Skeletal muscle tissue (tissue), 4 donors: ENCODE measurements around the gene XNDC1N. TPM values are rescaled to one million over a fixed set of nuclear protein-coding genes. Genes with fewer than 3 reads are reported as not detected.
"Not testable (repeated sequence)": the region's sequence is repeated elsewhere in the genome, so short reads cannot be mapped to it uniquely, and the experiment has no call there.

Experiments
- H3K27ac ChIP-seq: one replicate; pipeline ENCODE4 v1.7.0; 2013; ENCODE audit warnings: mild to moderate bottlenecking, low read depth, low read length, inconsistent platforms
- H3K27me3 ChIP-seq, 3 donors: one replicate each; pipeline ENCODE4 v1.7.0; 2013; ENCODE audit warnings: low read length in 3 of 3; ENCODE audit not compliant: control insufficient read depth in 3 of 3, insufficient read depth in 3 of 3
- H3K36me3 ChIP-seq, 3 donors: one replicate each; pipeline ENCODE4 v1.7.0; 2013; ENCODE audit warnings: low read length in 3 of 3; ENCODE audit not compliant: control insufficient read depth in 3 of 3, insufficient read depth in 3 of 3
- H3K4me1 ChIP-seq, 3 donors: one replicate each; pipeline ENCODE4 v1.7.0; 2013; ENCODE audit warnings: low read length in 3 of 3, mild to moderate bottlenecking in 3 of 3; ENCODE audit not compliant: control insufficient read depth in 3 of 3, insufficient read depth in 3 of 3
- H3K4me3 ChIP-seq, 3 donors: one replicate each; pipeline ENCODE4 v1.7.0; 2013; ENCODE audit warnings: low read length in 3 of 3
- H3K9ac ChIP-seq, 3 donors: one replicate each; pipeline ENCODE4 v1.7.0; 2013; ENCODE audit warnings: low read length in 3 of 3, mild to moderate bottlenecking in 3 of 3, moderate library complexity in 2 of 3, low read depth in 1 of 3
- H3K9me3 ChIP-seq, 3 donors: one replicate each; pipeline ENCODE4 v1.7.0; 2013; ENCODE audit warnings: low read length in 3 of 3; ENCODE audit not compliant: control insufficient read depth in 3 of 3
- total RNA-seq: library from RNA; depleted of rRNA; stranded (reverse); fragments of >200 nt; gene quantifications from one replicate; pipeline ENCODE4 v1.2.3, GENCODE V29; 2014
- donor health status: Osteomylitis.

XNDC1N gene
- total RNA-seq, 1 donor from 2014 or later, result 13.6 TPM

DNA sequence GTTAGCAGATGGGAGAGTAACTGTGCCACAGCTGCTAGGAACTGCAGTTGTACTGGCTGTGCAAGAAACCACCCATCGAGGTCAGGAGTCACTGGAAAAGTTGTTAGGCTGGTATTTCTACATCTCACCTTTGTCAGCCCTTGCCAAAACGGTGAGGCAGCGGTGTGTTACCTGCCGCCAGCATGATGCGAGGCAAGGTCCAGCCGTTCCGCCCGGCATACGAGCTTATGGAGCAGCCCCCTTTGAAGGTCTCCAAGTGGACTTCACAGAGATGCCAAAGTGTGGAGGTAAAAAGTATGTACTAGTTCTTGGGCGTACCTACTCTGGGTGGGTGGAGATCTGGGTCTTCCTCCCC lies 16.4 kb downstream of the XNDC1N start:
- H3K27ac ChIP-seq, H3K27me3 ChIP-seq, H3K4me1 ChIP-seq, H3K4me3 ChIP-seq, H3K9ac ChIP-seq, H3K9me3 ChIP-seq: not testable (repeated sequence)
- H3K36me3 ChIP-seq, result peaks cover 14 to 31% (median 22%) of the 10 kb centered on the region in 3 donors

DNA sequence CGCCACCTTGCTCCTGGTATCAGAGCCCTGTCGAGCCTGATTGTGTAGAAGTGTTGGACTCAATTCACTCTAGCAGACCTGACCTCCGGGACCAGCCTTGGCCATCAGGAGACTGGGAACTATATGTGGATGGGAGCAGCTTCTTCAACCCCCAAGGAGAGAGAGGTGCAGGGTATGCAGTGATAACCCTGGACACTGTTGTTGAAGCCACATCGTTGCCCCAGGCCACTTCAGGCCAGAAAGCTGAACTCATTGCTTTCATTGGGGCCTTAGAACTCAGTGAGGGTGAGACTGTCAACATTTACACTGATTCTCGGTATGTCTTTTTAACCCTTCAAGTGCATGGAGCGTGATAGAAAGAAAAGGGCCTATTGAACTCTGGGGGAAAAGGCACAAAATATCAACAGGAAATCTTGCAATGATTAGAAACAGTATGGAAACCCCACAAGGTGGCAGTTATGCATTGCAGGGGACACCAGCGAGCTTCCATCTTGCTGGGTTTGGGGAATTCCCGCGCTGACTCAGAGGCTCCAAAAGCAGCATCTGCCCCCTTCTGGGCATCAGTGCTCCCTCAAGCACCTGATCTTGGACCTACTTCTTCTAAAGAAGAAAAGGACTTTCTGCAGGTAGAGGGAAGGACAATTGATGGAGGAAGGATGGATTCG lies 16.9 kb downstream of the XNDC1N start:
- peaks cover 14 to 28% (median 19%) of the 10 kb centered on the region in 3 donors for H3K36me3 ChIP-seq
- not testable (repeated sequence) for H3K9me3 ChIP-seq, H3K4me1 ChIP-seq, H3K27me3 ChIP-seq, H3K9ac ChIP-seq, H3K4me3 ChIP-seq, H3K27ac ChIP-seq

DNA sequence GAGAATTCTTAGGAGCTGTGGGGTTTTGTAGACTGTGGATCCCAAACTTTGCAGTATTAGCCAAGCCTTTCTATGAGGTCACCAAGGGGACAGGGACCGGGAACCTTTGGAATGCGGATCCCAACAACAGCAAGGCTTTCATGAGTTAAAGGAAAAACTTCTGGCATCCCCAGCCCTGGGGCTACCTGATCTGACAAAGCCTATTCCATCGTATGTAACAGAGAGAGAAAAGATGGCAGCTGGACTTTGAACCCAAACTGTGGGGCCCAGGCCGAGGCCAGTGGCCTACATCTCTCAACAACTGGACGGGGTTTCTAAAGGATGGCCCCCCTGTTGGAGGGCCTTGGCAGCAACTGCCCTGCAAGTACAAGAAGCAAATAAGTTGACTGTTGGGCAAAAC lies 17.6 kb downstream of the XNDC1N start:
- peaks cover 8 to 21% (median 17%) of the 10 kb centered on the region in 3 donors for H3K36me3 ChIP-seq

DNA sequence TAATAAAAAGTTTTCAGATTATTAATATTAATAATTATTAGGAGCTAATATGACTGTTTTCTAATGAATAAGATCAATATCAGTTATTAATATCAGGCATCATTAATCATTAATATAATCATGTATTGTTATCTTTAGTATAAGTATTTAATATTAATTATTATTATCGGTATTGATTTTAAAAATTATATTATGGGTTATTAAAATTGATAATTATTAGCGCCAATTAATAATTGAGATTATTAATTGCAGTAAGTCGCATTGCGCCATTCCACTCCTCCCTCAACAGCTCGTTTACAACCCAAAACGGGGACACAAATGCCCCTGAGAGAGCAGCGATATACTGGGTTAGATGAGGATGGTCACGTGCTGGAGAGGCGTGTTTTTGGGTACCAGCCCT lies 20.2 kb downstream of the XNDC1N start:
- Histone ChIP-seq H3K36me3 (peaks cover 0 to 6% (median 4%) of the 10 kb centered on the region in 3 donors), H3K9me3 (no peaks in the 10 kb centered on the region), H3K27me3 (no peaks in the 10 kb centered on the region)

More for the DNA sequence above, 17.6 kb downstream of the XNDC1N start:
- H3K4me1 ChIP-seq, H3K9ac ChIP-seq, H3K27me3 ChIP-seq, H3K9me3 ChIP-seq, H3K27ac ChIP-seq, H3K4me3 ChIP-seq: not testable (repeated sequence)

DNA sequence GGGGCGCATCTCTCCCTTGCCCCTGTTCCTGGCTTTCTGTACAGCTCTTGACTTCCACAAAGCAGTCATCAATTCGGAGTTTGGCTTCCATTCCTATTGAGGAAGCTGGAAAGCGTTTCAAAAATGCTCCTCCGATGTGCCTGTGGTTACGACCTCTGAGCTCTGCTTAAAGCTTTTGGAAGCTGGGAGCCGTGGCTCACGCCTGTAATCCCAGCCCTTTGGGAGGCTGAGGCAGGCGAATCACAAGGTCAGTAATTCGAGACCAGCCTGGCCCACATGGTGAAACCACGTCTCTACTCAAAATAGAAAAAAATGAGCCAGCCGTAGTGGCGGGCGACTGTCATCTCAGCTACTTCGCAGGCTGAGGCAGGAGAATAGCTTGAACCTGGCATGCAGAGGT lies 27.3 kb downstream of the XNDC1N start:
- not testable (repeated sequence) for H3K9me3 ChIP-seq, H3K36me3 ChIP-seq, H3K4me1 ChIP-seq, H3K27me3 ChIP-seq, H3K4me3 ChIP-seq
- H3K27ac ChIP-seq, result peak overlapping the region; percentile 80
- H3K9ac ChIP-seq, result peak overlapping the region in 2 of 3 donors; percentile 33 to 38

More for the DNA sequence above, 20.2 kb downstream of the XNDC1N start:
- Histone ChIP-seq H3K4me1 (no peaks in the 10 kb centered on the region), H3K4me3 (no peak overlapping the region), H3K27ac (no peak overlapping the region), H3K9ac (no peak overlapping the region)

DNA sequence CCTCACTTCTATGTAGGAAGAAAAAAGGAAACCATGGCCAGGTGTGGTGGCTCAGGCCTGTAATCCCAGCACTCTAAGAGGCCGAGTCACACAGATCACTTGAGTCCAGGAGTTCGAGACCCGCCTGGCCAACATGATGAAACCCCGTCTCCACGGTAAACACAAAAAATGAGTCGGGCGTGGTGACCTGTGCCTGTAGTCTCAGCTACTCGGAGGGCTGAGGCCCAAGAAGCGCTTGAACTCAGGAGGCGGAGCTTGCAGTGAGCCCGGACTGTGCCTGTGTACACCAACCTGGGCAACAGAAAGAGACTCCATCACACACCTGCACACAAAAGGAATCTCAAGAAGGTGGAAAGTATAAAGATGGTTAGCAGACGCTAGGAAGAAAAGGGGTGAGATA lies 32.4 kb downstream of the XNDC1N start:
- peaks cover 0 to 4% (median 3%) of the 10 kb centered on the region in 3 donors for H3K4me1 ChIP-seq
- no peaks in the 10 kb centered on the region for H3K9me3 ChIP-seq
- H3K4me3 ChIP-seq, result no peak overlapping the region
- no peaks in the 10 kb centered on the region for H3K27me3 ChIP-seq
- H3K9ac ChIP-seq, result no peak overlapping the region
- no peak overlapping the region for H3K27ac ChIP-seq
- H3K36me3 ChIP-seq, result peaks cover 0 to 3% (median 0%) of the 10 kb centered on the region in 3 donors

DNA sequence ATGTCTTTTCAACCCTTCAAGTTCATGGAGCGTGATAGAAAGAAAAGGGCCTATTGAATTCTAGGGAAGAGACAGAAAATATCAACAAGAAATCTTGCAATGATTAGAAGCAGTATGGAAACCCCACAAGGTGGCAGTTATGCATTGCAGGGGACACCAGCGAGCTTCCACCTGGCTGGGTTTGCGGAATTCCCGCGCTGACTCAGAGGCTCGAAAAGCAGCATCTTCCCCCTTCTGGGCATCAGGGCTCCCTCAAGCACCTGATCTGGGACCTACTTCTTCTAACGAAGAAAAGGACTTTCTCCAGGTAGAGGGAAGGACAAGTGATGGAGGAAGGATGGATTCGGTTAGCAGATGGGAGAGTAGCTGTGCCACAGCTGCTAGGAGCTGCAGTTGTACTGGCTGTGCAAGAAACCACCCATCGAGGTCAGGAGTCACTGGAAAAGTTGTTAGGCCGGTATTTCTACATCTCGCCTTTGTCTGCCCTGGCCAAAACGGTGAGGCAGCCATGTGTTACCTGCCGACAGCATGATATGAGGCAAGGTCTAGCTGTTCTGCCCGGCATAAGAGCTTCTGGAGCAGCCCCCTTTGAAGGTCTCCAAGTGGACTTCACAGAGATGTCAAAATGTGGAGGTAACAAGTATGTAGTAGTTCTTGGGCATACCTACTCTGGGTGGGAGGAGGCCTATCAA lies 39.1 kb downstream of the XNDC1N start:
- H3K27me3 ChIP-seq, H3K27ac ChIP-seq, H3K36me3 ChIP-seq, H3K4me1 ChIP-seq, H3K4me3 ChIP-seq, H3K9ac ChIP-seq, H3K9me3 ChIP-seq: not testable (repeated sequence)

DNA sequence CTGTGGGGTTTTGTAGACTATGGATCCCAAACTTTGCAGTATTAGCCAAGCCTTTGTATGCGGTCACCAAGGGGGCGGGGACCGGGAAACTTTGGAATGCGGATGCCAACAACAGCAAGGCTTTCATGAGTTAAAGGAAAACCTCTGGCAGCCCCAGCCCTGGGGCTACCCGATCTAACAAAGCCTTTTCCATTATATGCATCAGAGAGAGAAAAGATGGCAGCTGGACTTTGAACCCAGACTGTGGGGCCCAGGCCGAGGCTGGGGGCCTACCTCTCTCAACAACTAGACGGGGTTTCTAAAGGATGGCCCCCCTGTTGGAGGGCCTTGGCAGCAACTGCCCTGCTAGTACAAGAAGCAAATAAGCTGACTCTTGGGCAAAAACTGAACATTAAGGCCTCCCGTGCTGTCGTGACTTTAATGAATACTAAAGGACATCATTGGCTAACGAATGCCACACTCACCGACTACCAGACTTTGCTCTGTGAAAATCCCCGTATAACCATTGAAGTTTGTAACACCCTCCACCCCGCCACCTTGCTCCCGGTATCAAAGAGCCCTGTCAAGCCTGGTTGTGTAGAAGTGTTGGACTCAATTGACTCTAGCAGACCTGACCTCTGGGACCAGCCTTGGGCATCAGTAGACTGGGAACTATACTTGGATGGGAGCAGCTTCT lies 39.9 kb downstream of the XNDC1N start:
- H3K9ac ChIP-seq, result not testable (repeated sequence)

DNA sequence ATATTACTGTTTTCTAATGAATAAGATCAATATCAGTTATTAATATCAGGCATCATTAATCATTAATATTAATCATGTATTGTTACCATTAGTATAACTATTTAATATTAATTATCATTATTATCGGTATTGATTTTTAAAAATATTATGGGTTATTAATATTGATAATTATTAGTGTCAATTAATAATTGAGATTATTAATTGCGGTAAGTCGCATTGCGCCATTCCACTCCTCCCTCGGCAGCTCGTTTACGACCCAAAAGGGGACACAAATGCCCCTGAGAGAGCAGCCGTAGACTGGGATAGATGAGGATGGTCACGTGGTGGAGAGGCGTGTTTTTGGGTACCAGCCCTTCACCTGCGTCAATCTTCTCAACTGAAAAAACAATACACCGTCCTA lies 42.6 kb downstream of the XNDC1N start:
- H3K9ac ChIP-seq, H3K4me1 ChIP-seq, H3K4me3 ChIP-seq, H3K27me3 ChIP-seq, H3K9me3 ChIP-seq, H3K27ac ChIP-seq, H3K36me3 ChIP-seq: not testable (repeated sequence)

More for the DNA sequence above, 39.9 kb downstream of the XNDC1N start:
- H3K36me3 ChIP-seq, H3K4me1 ChIP-seq, H3K9me3 ChIP-seq, H3K27ac ChIP-seq, H3K27me3 ChIP-seq, H3K4me3 ChIP-seq: not testable (repeated sequence)
